MM.1S (cell line): ENCODE results near the gene LRRC4C.

Source experiments
- DNase-seq: peaks from one replicate; pipeline ENCODE4 v3.0.0-alpha.2; 2015
- H2AFZ ChIP-seq: fragments of 300-600 bp; sonication (generic); 2 replicates; pipeline ENCODE4 v1.6.0; 2016; ENCODE audit warnings: antibody characterized with exemption, low read length
- H3F3A ChIP-seq: fragments of 300-600 bp; sonication (generic); 2 replicates; pipeline ENCODE4 v1.6.1; 2016; ENCODE audit warnings: mild to moderate bottlenecking, antibody characterized with exemption, low read length, moderate library complexity, mixed read lengths; ENCODE audit not compliant: insufficient read depth
- H3K27ac ChIP-seq: fragments of 300-600 bp; sonication (generic); 2 replicates; pipeline ENCODE4 v1.5.1; 2016; ENCODE audit warnings: mild to moderate bottlenecking, low read length
- H3K27me3 ChIP-seq: fragments of 300-600 bp; sonication (generic); replicated peaks from 2 replicates; pipeline ENCODE4 v1.6.0; 2016; ENCODE audit warnings: low read length; ENCODE audit not compliant: insufficient read depth
- H3K36me3 ChIP-seq: fragments of 300-600 bp; sonication (generic); replicated peaks from 2 replicates; pipeline ENCODE4 v1.6.1; 2016; ENCODE audit warnings: mild to moderate bottlenecking, low read length, mixed read lengths; ENCODE audit not compliant: insufficient read depth
- H3K4me1 ChIP-seq: fragments of 300-600 bp; sonication (generic); 2 replicates; pipeline ENCODE4 v1.6.1; 2016; ENCODE audit warnings: low read length, mixed read lengths
- H3K4me2 ChIP-seq: fragments of 300-600 bp; sonication (generic); 2 replicates; pipeline ENCODE4 v1.6.0; 2016; ENCODE audit warnings: low read depth, low read length
- H3K4me3 ChIP-seq: fragments of 300-600 bp; sonication (generic); 2 replicates; pipeline ENCODE4 v1.5.1; 2016; ENCODE audit warnings: low read length, mixed read lengths
- H3K79me2 ChIP-seq: fragments of 300-600 bp; sonication (generic); 2 replicates; pipeline ENCODE4 v1.6.1; 2016; ENCODE audit warnings: mixed run types, low read length, mixed read lengths
- H3K9ac ChIP-seq: fragments of 300-600 bp; sonication (generic); 2 replicates; pipeline ENCODE4 v1.6.1; 2016; ENCODE audit warnings: low read length, mixed read lengths
- H3K9me2 ChIP-seq: fragments of 300-600 bp; sonication (generic); replicated peaks from 2 replicates; pipeline ENCODE4 v1.6.1; 2016; ENCODE audit warnings: mild to moderate bottlenecking, low read length, mixed read lengths; ENCODE audit not compliant: insufficient read depth
- H3K9me3 ChIP-seq: fragments of 300-600 bp; sonication (generic); replicated peaks from 2 replicates; pipeline ENCODE4 v1.6.1; 2016; ENCODE audit warnings: mild to moderate bottlenecking, low read length, mixed read lengths; ENCODE audit not compliant: insufficient read depth
- H4K20me1 ChIP-seq: fragments of 300-600 bp; sonication (generic); 2 replicates; pipeline ENCODE4 v1.6.1; 2016; ENCODE audit warnings: mild to moderate bottlenecking, low read length, moderate library complexity, mixed read lengths; ENCODE audit not compliant: insufficient read depth
- EZH2 ChIP-seq: fragments of 300-600 bp; sonication (generic); optimal IDR thresholded peaks from 2 replicates; pipeline ENCODE3; 2017; ENCODE audit warnings: low read depth, mild to moderate bottlenecking, antibody characterized with exemption, low read length, mixed read lengths
- EZH2phosphoT487 ChIP-seq: fragments of 300-600 bp; sonication (generic); IDR thresholded peaks from 2 replicates; pipeline ENCODE4 v1.6.1; 2018; ENCODE audit warnings: antibody characterized with exemption, low read length
- TF ChIP-seq, protein P1 (sequence below): fragments of 300-600 bp; sonication (generic); IDR thresholded peaks from 2 replicates; pipeline ENCODE4 v1.5.1; 2016; ENCODE audit warnings: antibody characterized with exemption, low read length, mixed read lengths

LRRC4C gene

DNA sequence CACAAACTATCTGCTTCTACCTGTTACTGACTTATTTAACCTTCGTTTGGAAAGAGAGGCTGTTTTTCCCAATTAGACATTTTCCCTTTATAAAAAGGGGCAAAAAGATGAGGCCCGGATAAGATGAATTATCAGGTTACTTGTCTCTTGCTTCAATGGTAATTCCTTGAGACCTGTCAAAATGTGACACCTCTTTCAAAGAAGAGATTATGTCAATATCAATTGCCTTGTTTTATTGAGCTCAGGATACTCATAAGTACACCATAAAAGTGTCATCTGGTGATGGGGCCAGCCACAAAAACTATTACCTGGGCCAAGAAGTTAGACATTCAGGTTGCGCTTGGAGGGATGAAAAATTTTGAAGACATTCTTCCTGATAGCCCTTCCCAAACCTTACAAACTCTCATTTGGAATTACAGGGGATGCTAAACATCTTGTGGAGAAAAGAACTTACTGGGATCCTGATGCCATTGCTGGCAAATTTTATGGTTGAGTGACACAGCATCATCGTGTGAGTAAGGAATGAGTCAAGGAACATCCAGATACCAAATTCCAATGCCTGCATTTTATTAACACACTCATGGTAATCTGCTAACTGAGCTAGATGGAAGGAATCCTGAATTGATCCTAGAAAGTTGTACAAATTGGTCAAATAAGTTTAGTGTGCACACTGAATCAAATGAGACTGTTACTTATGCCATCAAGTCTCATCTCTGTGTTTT is 1071.2 kb downstream of the LRRC4C start:
- H4K20me1 ChIP-seq: no peaks in the 10 kb centered on the region
- H2AFZ ChIP-seq: no peak overlapping the region
- H3K79me2 ChIP-seq: no peaks in the 10 kb centered on the region
- DNase-seq: no peak
- H3K27ac ChIP-seq: no peak overlapping the region
- no peaks in the 10 kb centered on the region for H3K4me1 ChIP-seq
- H3K4me2 ChIP-seq: no peak overlapping the region
- H3F3A ChIP-seq: no peaks in the 10 kb centered on the region
- H3K9me3 ChIP-seq: no peaks in the 10 kb centered on the region
- H3K9ac ChIP-seq: no peak overlapping the region
- no peaks in the 10 kb centered on the region for H3K36me3 ChIP-seq
- H3K9me2 ChIP-seq: no peaks in the 10 kb centered on the region
- no peak overlapping the region for H3K4me3 ChIP-seq
- H3K27me3 ChIP-seq: no peaks in the 10 kb centered on the region
- TF ChIP-seq EZH2phosphoT487 (no peak), EZH2 (no peak)
- TF ChIP-seq, protein P1, sequence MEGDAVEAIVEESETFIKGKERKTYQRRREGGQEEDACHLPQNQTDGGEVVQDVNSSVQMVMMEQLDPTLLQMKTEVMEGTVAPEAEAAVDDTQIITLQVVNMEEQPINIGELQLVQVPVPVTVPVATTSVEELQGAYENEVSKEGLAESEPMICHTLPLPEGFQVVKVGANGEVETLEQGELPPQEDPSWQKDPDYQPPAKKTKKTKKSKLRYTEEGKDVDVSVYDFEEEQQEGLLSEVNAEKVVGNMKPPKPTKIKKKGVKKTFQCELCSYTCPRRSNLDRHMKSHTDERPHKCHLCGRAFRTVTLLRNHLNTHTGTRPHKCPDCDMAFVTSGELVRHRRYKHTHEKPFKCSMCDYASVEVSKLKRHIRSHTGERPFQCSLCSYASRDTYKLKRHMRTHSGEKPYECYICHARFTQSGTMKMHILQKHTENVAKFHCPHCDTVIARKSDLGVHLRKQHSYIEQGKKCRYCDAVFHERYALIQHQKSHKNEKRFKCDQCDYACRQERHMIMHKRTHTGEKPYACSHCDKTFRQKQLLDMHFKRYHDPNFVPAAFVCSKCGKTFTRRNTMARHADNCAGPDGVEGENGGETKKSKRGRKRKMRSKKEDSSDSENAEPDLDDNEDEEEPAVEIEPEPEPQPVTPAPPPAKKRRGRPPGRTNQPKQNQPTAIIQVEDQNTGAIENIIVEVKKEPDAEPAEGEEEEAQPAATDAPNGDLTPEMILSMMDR: no peak

DNA sequence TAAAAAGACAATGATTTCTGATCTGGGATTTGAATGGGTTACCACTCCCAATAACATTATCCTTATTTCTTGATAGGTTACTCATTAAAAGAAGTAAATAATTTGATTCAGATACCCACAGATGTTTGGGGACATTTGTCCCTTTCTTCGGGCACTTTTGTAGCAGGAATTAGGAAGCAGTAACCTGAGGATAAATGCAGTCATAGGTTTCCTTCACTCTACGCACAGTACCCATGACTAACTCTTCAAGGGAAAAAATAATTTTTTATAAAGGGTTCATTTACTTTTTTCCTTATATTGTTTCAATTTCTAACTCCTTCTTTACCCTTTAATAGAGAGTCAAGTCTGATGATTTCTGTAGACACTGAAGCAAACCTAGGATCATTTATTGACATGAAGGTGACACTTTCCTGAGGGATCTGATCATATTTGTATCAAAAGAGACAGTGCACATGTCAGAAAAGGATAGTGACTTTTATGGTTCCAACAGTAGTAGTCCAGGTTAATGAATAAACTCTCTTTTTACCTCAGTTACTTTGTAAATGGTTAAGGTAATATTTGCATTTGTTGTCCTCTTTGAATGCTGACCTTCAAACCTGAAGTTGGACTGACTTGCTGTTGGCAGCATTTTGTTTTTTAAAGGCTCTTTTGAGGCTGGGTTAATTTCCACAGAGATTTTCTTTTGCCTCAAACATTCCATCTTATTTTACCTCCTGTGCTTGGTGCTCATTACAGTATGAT is 1072.0 kb downstream of the LRRC4C start:
- H3K4me3 ChIP-seq: no peak overlapping the region
- no peak for TF ChIP-seq EZH2
- no peak overlapping the region for H3K9ac ChIP-seq
- DNase-seq: no peak
- H3K27ac ChIP-seq: no peak overlapping the region
- no peaks in the 10 kb centered on the region for H3K9me2 ChIP-seq
- no peaks in the 10 kb centered on the region for H3K4me1 ChIP-seq
- H3K79me2 ChIP-seq: no peaks in the 10 kb centered on the region
- no peaks in the 10 kb centered on the region for H3F3A ChIP-seq
- H3K36me3 ChIP-seq: no peaks in the 10 kb centered on the region
- H3K9me3 ChIP-seq: no peaks in the 10 kb centered on the region
- no peaks in the 10 kb centered on the region for H3K27me3 ChIP-seq
- no peak overlapping the region for H3K4me2 ChIP-seq
- no peaks in the 10 kb centered on the region for H4K20me1 ChIP-seq
- H2AFZ ChIP-seq: no peak overlapping the region

DNA sequence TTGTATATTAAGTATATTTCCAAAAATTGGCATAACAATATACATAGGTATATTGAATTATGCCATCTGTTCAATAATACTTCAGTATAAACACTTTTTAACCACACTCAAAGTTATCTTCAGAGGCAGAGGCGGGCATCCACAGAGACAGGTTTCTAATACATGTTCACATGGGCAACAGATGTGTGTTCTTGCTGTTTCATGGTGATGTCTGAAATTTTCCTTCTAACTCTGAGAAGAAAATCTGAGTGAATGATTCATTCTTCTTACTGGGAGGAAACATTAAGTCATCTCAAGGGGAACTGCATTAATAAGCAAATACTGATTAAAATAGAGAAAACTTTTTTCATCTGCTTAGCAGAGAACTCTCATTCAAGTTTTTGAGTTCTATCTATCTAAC is 1074.5 kb downstream of the LRRC4C start:
- Histone ChIP-seq H3K9ac (no peak overlapping the region), H4K20me1 (no peaks in the 10 kb centered on the region), H2AFZ (no peak overlapping the region), H3K36me3 (no peaks in the 10 kb centered on the region), H3K27me3 (no peaks in the 10 kb centered on the region), H3K9me3 (no peaks in the 10 kb centered on the region), H3F3A (no peaks in the 10 kb centered on the region), H3K79me2 (no peaks in the 10 kb centered on the region), H3K4me2 (no peak overlapping the region), H3K4me3 (no peak overlapping the region), H3K27ac (no peak overlapping the region), H3K4me1 (no peaks in the 10 kb centered on the region), H3K9me2 (no peaks in the 10 kb centered on the region)
- no peak for DNase-seq
- TF ChIP-seq EZH2: no peak
- no peak for TF ChIP-seq EZH2phosphoT487
- TF ChIP-seq, protein P1: no peak

DNA sequence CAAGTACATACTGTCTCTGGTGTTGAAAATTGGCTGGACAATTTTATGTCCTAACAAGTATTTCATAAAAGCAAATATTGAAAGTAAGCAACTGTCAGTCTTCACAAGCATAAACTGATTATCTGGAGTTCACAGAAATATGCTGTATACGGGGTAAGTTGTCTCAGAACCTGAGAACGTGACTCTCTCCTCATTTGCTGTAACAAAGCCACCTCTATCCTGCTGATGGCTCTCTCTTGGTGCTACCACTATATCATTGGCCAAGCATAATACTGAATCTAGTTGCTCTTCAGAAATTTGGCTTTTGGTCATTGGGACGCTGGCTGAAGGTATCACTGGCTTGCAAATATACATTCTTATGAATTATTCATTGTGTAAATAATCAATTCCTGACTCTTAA is 1078.0 kb downstream of the LRRC4C start:
- Histone ChIP-seq H3K9me3 (no peaks in the 10 kb centered on the region), H3K4me2 (no peak overlapping the region), H3K27ac (no peak overlapping the region), H4K20me1 (no peaks in the 10 kb centered on the region), H3K4me3 (no peak overlapping the region), H2AFZ (no peak overlapping the region), H3K27me3 (no peaks in the 10 kb centered on the region), H3F3A (no peaks in the 10 kb centered on the region), H3K4me1 (no peaks in the 10 kb centered on the region), H3K79me2 (no peaks in the 10 kb centered on the region), H3K9ac (no peak overlapping the region), H3K36me3 (no peaks in the 10 kb centered on the region), H3K9me2 (no peaks in the 10 kb centered on the region)
- no peak for DNase-seq
- TF ChIP-seq EZH2: no peak
- TF ChIP-seq, protein P1: no peak
- no peak for TF ChIP-seq EZH2phosphoT487
